Measurements from ENCODE around the gene SH3YL1. TPM values are rescaled to one million over a fixed set of nuclear protein-coding genes. Genes with fewer than 3 reads are reported as not detected.

SH3YL1 gene
- polyA plus RNA-seq, 2 of the 4 experiments (the other 2 are of a cell fraction) = 12.8 to 23.9 TPM

DNA sequence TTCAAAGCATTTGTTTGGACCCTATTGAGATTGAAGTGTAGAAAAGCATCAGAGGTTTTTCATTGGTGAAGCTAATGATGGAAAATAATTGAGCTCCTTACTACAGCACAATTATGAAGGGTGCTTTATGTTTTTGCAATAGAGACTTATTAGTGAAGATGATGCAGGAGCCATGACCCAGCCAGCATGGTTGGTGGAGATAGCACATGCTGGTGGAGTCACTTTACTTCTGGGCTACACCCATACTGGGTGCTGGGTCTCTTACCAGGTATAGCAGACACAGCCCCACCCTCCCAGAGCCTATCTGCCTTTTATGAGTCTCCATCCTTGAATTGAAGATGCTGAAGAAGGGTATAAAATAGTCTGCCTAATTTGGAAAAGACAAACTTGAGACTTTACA lies 4.5 kb upstream of the SH3YL1 start:
- peaks cover 13% of the 10 kb centered on the region; the same call in 2 of the 3 replicates for H3K4me1 ChIP-seq
- H3K27ac ChIP-seq = no peak overlapping the region
- ChIA-PET CTCF (interaction anchor here (2.0 kb wide), 1 partner anchor 21 kb away, joined by 12 read pairs; no protein-coding TSS in a partner anchor), POLR2A (no interaction called here)
- no peak overlapping the region for H3K4me2 ChIP-seq
- no peak for DNase-seq (ENCODE audit: low read depth in 1 of 2, low spot score in 1 of 2)
- FAIRE-seq = no peak
- H3K4me3 ChIP-seq = no peak overlapping the region
- no peak for ATAC-seq
- TF ChIP-seq, protein P1, sequence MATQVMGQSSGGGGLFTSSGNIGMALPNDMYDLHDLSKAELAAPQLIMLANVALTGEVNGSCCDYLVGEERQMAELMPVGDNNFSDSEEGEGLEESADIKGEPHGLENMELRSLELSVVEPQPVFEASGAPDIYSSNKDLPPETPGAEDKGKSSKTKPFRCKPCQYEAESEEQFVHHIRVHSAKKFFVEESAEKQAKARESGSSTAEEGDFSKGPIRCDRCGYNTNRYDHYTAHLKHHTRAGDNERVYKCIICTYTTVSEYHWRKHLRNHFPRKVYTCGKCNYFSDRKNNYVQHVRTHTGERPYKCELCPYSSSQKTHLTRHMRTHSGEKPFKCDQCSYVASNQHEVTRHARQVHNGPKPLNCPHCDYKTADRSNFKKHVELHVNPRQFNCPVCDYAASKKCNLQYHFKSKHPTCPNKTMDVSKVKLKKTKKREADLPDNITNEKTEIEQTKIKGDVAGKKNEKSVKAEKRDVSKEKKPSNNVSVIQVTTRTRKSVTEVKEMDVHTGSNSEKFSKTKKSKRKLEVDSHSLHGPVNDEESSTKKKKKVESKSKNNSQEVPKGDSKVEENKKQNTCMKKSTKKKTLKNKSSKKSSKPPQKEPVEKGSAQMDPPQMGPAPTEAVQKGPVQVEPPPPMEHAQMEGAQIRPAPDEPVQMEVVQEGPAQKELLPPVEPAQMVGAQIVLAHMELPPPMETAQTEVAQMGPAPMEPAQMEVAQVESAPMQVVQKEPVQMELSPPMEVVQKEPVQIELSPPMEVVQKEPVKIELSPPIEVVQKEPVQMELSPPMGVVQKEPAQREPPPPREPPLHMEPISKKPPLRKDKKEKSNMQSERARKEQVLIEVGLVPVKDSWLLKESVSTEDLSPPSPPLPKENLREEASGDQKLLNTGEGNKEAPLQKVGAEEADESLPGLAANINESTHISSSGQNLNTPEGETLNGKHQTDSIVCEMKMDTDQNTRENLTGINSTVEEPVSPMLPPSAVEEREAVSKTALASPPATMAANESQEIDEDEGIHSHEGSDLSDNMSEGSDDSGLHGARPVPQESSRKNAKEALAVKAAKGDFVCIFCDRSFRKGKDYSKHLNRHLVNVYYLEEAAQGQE (IDR thresholded peaks at IDR 0.05) = no peak
- no peak for TF ChIP-seq EHMT2 (IDR thresholded peaks at IDR 0.05; ENCODE audit: low read depth)
- no peak for TF ChIP-seq NFE2L2 (conservative IDR thresholded peaks at IDR 0.05; ENCODE audit: low read length)
- TF ChIP-seq RCOR1 (IDR thresholded peaks at IDR 0.05; ENCODE audit: low read depth, low read length) = no peak
- TF ChIP-seq, protein P2, sequence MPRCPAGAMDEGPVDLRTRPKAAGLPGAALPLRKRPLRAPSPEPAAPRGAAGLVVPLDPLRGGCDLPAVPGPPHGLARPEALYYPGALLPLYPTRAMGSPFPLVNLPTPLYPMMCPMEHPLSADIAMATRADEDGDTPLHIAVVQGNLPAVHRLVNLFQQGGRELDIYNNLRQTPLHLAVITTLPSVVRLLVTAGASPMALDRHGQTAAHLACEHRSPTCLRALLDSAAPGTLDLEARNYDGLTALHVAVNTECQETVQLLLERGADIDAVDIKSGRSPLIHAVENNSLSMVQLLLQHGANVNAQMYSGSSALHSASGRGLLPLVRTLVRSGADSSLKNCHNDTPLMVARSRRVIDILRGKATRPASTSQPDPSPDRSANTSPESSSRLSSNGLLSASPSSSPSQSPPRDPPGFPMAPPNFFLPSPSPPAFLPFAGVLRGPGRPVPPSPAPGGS (IDR thresholded peaks at IDR 0.05) = no peak
- no peak for TF ChIP-seq NPAS2 (CRISPR knock-in tag; IDR thresholded peaks at IDR 0.05; ENCODE audit: borderline replicate concordance)
- TF ChIP-seq, protein P3, sequence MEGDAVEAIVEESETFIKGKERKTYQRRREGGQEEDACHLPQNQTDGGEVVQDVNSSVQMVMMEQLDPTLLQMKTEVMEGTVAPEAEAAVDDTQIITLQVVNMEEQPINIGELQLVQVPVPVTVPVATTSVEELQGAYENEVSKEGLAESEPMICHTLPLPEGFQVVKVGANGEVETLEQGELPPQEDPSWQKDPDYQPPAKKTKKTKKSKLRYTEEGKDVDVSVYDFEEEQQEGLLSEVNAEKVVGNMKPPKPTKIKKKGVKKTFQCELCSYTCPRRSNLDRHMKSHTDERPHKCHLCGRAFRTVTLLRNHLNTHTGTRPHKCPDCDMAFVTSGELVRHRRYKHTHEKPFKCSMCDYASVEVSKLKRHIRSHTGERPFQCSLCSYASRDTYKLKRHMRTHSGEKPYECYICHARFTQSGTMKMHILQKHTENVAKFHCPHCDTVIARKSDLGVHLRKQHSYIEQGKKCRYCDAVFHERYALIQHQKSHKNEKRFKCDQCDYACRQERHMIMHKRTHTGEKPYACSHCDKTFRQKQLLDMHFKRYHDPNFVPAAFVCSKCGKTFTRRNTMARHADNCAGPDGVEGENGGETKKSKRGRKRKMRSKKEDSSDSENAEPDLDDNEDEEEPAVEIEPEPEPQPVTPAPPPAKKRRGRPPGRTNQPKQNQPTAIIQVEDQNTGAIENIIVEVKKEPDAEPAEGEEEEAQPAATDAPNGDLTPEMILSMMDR (IDR thresholded peaks at IDR 0.05) = no peak
- TF ChIP-seq, protein P4, sequence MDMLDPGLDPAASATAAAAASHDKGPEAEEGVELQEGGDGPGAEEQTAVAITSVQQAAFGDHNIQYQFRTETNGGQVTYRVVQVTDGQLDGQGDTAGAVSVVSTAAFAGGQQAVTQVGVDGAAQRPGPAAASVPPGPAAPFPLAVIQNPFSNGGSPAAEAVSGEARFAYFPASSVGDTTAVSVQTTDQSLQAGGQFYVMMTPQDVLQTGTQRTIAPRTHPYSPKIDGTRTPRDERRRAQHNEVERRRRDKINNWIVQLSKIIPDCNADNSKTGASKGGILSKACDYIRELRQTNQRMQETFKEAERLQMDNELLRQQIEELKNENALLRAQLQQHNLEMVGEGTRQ (IDR thresholded peaks at IDR 0.05) = no peak
- TF ChIP-seq ZSCAN20 (CRISPR knock-in tag; IDR thresholded peaks at IDR 0.05) = no peak
- TF ChIP-seq HEYL (CRISPR knock-in tag; IDR thresholded peaks at IDR 0.05) = no peak
- no peak for TF ChIP-seq ESRRA (IDR thresholded peaks at IDR 0.05; ENCODE audit: borderline replicate concordance, low read length)
- TF ChIP-seq NR3C1 (IDR thresholded peaks at IDR 0.05) = no peak
- TF ChIP-seq, protein P5, sequence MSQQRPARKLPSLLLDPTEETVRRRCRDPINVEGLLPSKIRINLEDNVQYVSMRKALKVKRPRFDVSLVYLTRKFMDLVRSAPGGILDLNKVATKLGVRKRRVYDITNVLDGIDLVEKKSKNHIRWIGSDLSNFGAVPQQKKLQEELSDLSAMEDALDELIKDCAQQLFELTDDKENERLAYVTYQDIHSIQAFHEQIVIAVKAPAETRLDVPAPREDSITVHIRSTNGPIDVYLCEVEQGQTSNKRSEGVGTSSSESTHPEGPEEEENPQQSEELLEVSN (IDR thresholded peaks at IDR 0.05; ENCODE audit: borderline replicate concordance, low read depth) = no peak
- peaks cover 6% of the 10 kb centered on the region; the same call in 2 of the 3 replicates for H3K9me3 ChIP-seq

DNA sequence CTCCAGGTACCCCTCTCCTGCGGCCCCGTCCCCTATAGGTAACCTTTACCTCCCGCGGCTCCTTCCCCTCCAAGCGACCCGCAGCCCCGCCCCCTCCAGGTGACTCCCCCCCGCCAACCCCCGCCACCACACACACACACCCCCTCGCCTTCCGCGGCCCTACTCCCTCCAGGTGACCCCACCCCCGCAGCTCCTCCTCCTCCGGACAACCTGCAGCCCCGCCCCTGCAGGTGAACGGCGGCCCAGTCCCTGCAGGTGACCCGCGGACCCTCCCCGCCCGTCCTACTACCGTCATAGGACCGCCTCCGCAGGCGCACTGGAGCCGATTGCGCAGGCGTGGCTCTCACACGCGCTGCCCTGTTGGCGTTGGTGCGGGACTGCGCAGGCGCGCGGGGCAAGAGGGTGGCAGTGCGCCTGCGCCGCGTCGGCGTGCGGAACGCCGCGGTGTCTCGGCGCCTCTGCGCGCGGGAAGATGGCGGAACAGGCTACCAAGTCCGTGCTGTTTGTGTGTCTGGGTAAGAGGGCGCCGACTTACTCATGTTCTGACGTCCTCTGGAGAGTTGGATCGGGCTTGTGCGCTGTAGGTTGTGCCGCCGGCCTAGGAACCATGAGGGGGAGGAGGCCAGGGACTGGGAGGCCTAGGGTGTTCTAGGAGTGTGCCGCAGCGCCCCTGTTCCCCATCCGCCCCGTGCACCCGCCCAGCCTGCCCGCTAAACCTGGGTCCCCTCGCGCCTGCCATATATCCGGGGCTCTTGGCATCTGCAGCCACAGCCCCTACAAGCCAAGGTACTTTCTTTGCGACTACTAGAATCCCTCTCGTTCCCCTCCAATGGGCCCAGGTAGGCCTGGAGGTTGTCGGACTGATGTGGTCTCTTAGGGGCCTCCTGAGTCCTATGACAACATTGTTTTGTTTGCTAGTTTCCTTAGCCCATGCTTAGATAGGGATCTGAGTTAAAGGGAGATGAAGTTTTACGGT lies 949 bp upstream of the SH3YL1 start, which contains the start of gene ACP1:
TSS of gene ACP1 (plus strand) at position 455 of the 976 bp plus-strand sequence. CDS start at position 473, 18 bp downstream.
- no peak for FAIRE-seq
- Histone ChIP-seq H3K4me3 (peak within 1 kb of the TSS; percentile 73), H3K4me2 (peak within 1 kb of the TSS; percentile 97), H3K27ac (peak within 1 kb of the TSS; percentile 82 to 89), H3K9me3 (peaks cover 38% of the 10 kb centered on the region), H3K4me1 (peaks cover 13% of the 10 kb centered on the region; the same call in 2 of the 3 replicates)
- peak; percentile 96 to 97 for ATAC-seq
- POLR2A ChIA-PET = no interaction called here
- peak; percentile 92 to 98 for DNase-seq (ENCODE audit: low read depth in 1 of 2, low spot score in 1 of 2)
- WGBS (ENCODE audit: missing lambda C conversion rate) = under 1% methylated on average over 17 of the region's 73 CpGs
- CTCF ChIA-PET = interaction anchor here (1.6 kb wide), 1 partner anchor 19 kb away, joined by 3 read pairs; no protein-coding TSS in a partner anchor
- TF ChIP-seq JUN (IDR thresholded peaks at IDR 0.05) (peak; percentile 43 to 83; a peak in 3 of 5 replicates), CHD2 (IDR thresholded peaks at IDR 0.05; ENCODE audit: low read length, partially characterized antibody) (no peak), CBX2 (IDR thresholded peaks at IDR 0.05; ENCODE audit: borderline replicate concordance, low read depth) (no peak), KDM5A (IDR thresholded peaks at IDR 0.05) (peak; percentile 91), RCOR1 (IDR thresholded peaks at IDR 0.05; ENCODE audit: low read depth, low read length) (no peak), ZNF302 (CRISPR knock-in tag; IDR thresholded peaks at IDR 0.05) (no peak), NFE2L2 (conservative IDR thresholded peaks at IDR 0.05; ENCODE audit: low read length) (no peak), FOSL2 (IDR thresholded peaks at IDR 0.05) (no peak), FOSL2 (CRISPR knock-in tag; IDR thresholded peaks at IDR 0.05) (peak; percentile 4; the same call in 1 of the 2 replicates), FOXS1 (CRISPR knock-in tag; IDR thresholded peaks at IDR 0.05) (no peak)
- TF ChIP-seq, protein P1 (IDR thresholded peaks at IDR 0.05) = no peak
- TF ChIP-seq, protein P6, sequence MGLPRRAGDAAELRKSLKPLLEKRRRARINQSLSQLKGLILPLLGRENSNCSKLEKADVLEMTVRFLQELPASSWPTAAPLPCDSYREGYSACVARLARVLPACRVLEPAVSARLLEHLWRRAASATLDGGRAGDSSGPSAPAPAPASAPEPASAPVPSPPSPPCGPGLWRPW (IDR thresholded peaks at IDR 0.05) = no peak
